ENCODE results near the gene MSMO1.
"Not testable (repeated sequence)": the region's sequence is repeated elsewhere in the genome, so short reads cannot be mapped to it uniquely, and the experiment has no call there.

The MSMO1 gene

GRCh38 chr4:165325732-165326512 lies 1.5 kb upstream of the MSMO1 start:
- peaks cover 9% of the 10 kb centered on the region for H3K36me3 ChIP-seq (ENCODE audit: insufficient read depth, low read depth, low read length)
- no peaks in the 10 kb centered on the region for H3K27me3 ChIP-seq (ENCODE audit: insufficient read depth, low read length)
- peaks cover 20% of the 10 kb centered on the region for H3K4me1 ChIP-seq (ENCODE audit: insufficient read depth, low read length)
- peak overlapping the region; percentile 75; the same call in 1 of the 2 replicates for H3K9ac ChIP-seq (ENCODE audit: low read depth, low read length)
- peak overlapping the region; percentile 49 for H3K27ac ChIP-seq (ENCODE audit: low read length)
- peak overlapping the region; percentile 99; the same call in 1 of the 2 replicates for H3K4me3 ChIP-seq (ENCODE audit: low read length)
- no peaks in the 10 kb centered on the region for H3K9me3 ChIP-seq (ENCODE audit: insufficient read depth, low read depth, low read length)

- H3K27ac ChIP-seq (ENCODE audit: low read length): peak overlapping the region; percentile 95
- H3K27me3 ChIP-seq (ENCODE audit: insufficient read depth, low read length): no peaks in the 10 kb centered on the region
- H3K4me1 ChIP-seq (ENCODE audit: insufficient read depth, low read length): peaks cover 25% of the 10 kb centered on the region
- H3K9ac ChIP-seq (ENCODE audit: low read depth, low read length): peak overlapping the region; percentile 97
- H3K9me3 ChIP-seq (ENCODE audit: insufficient read depth, low read depth, low read length): no peaks in the 10 kb centered on the region
- H3K4me3 ChIP-seq (ENCODE audit: low read length): peak overlapping the region; percentile 99
- peaks cover 18% of the 10 kb centered on the region for H3K36me3 ChIP-seq (ENCODE audit: insufficient read depth, low read depth, low read length)
These were observed 648 bp upstream of the MSMO1 start for GRCh38 chr4:165326831-165327210.

- Histone ChIP-seq H3K4me3 (ENCODE audit: low read length) (peak overlapping the region; percentile 95), H3K4me1 (ENCODE audit: insufficient read depth, low read length) (peaks cover 31% of the 10 kb centered on the region), H3K27ac (ENCODE audit: low read length) (peak overlapping the region; percentile 84), H3K9me3 (ENCODE audit: insufficient read depth, low read depth, low read length) (no peaks in the 10 kb centered on the region), H3K36me3 (ENCODE audit: insufficient read depth, low read depth, low read length) (peaks cover 30% of the 10 kb centered on the region), H3K27me3 (ENCODE audit: insufficient read depth, low read length) (no peaks in the 10 kb centered on the region), H3K9ac (ENCODE audit: low read depth, low read length) (peak overlapping the region; percentile 96)
These were observed 594 bp downstream of the MSMO1 start for GRCh38 chr4:165328101-165328425.

GRCh38 chr4:165328708-165329107 lies 1.2 kb downstream of the MSMO1 start:
- Histone ChIP-seq H3K4me3 (ENCODE audit: low read length) (peak overlapping the region; percentile 95), H3K9ac (ENCODE audit: low read depth, low read length) (peak overlapping the region; percentile 96; the same call in 1 of the 2 replicates), H3K36me3 (ENCODE audit: insufficient read depth, low read depth, low read length) (peaks cover 36% of the 10 kb centered on the region), H3K27ac (ENCODE audit: low read length) (peak overlapping the region; percentile 84), H3K27me3 (ENCODE audit: insufficient read depth, low read length) (no peaks in the 10 kb centered on the region), H3K9me3 (ENCODE audit: insufficient read depth, low read depth, low read length) (no peaks in the 10 kb centered on the region), H3K4me1 (ENCODE audit: insufficient read depth, low read length) (peaks cover 31% of the 10 kb centered on the region)

GRCh38 chr4:165330071-165330470 lies 2.6 kb downstream of the MSMO1 start:
- H3K4me1 ChIP-seq (ENCODE audit: insufficient read depth, low read length): peaks cover 31% of the 10 kb centered on the region
- no peaks in the 10 kb centered on the region for H3K9me3 ChIP-seq (ENCODE audit: insufficient read depth, low read depth, low read length)
- no peaks in the 10 kb centered on the region for H3K27me3 ChIP-seq (ENCODE audit: insufficient read depth, low read length)
- H3K9ac ChIP-seq (ENCODE audit: low read depth, low read length): peak overlapping the region; percentile 96; the same call in 1 of the 2 replicates
- peak overlapping the region; percentile 95 for H3K4me3 ChIP-seq (ENCODE audit: low read length)
- peaks cover 50% of the 10 kb centered on the region for H3K36me3 ChIP-seq (ENCODE audit: insufficient read depth, low read depth, low read length)
- no peak overlapping the region for H3K27ac ChIP-seq (ENCODE audit: low read length)

- peak overlapping the region; percentile 96; the same call in 1 of the 2 replicates for H3K9ac ChIP-seq (ENCODE audit: low read depth, low read length)
- peaks cover 56% of the 10 kb centered on the region for H3K36me3 ChIP-seq (ENCODE audit: insufficient read depth, low read depth, low read length)
- no peak overlapping the region for H3K27ac ChIP-seq (ENCODE audit: low read length)
- H3K4me3 ChIP-seq (ENCODE audit: low read length): peak overlapping the region; percentile 95
- H3K27me3 ChIP-seq (ENCODE audit: insufficient read depth, low read length): no peaks in the 10 kb centered on the region
- peaks cover 29% of the 10 kb centered on the region for H3K4me1 ChIP-seq (ENCODE audit: insufficient read depth, low read length)
- H3K9me3 ChIP-seq (ENCODE audit: insufficient read depth, low read depth, low read length): no peaks in the 10 kb centered on the region
These were observed 3.2 kb downstream of the MSMO1 start for GRCh38 chr4:165330666-165331065.

- H3K27ac ChIP-seq (ENCODE audit: low read length): no peak overlapping the region
- peaks cover 62% of the 10 kb centered on the region for H3K36me3 ChIP-seq (ENCODE audit: insufficient read depth, low read depth, low read length)
- H3K9ac ChIP-seq (ENCODE audit: low read depth, low read length): peak overlapping the region; percentile 96; the same call in 1 of the 2 replicates
- H3K4me3 ChIP-seq (ENCODE audit: low read length): peak overlapping the region; percentile 95
- peaks cover 22% of the 10 kb centered on the region for H3K4me1 ChIP-seq (ENCODE audit: insufficient read depth, low read length)
- H3K9me3 ChIP-seq (ENCODE audit: insufficient read depth, low read depth, low read length): no peaks in the 10 kb centered on the region
- H3K27me3 ChIP-seq (ENCODE audit: insufficient read depth, low read length): no peaks in the 10 kb centered on the region
These were observed 3.9 kb downstream of the MSMO1 start for GRCh38 chr4:165331359-165331758.

GRCh38 chr4:165331823-165332222 lies 4.4 kb downstream of the MSMO1 start:
- Histone ChIP-seq H3K9me3 (ENCODE audit: insufficient read depth, low read depth, low read length) (no peaks in the 10 kb centered on the region), H3K36me3 (ENCODE audit: insufficient read depth, low read depth, low read length) (peaks cover 67% of the 10 kb centered on the region), H3K27me3 (ENCODE audit: insufficient read depth, low read length) (no peaks in the 10 kb centered on the region), H3K4me1 (ENCODE audit: insufficient read depth, low read length) (peaks cover 20% of the 10 kb centered on the region), H3K9ac (ENCODE audit: low read depth, low read length) (peak overlapping the region; percentile 96; the same call in 1 of the 2 replicates), H3K4me3 (ENCODE audit: low read length) (peak overlapping the region; percentile 95), H3K27ac (ENCODE audit: low read length) (no peak overlapping the region)

- Histone ChIP-seq H3K9ac (ENCODE audit: low read depth, low read length) (peak overlapping the region; percentile 96; the same call in 1 of the 2 replicates), H3K9me3 (ENCODE audit: insufficient read depth, low read depth, low read length) (no peaks in the 10 kb centered on the region), H3K36me3 (ENCODE audit: insufficient read depth, low read depth, low read length) (peaks cover 73% of the 10 kb centered on the region), H3K27me3 (ENCODE audit: insufficient read depth, low read length) (no peaks in the 10 kb centered on the region), H3K27ac (ENCODE audit: low read length) (no peak overlapping the region), H3K4me3 (ENCODE audit: low read length) (peak overlapping the region; percentile 95), H3K4me1 (ENCODE audit: insufficient read depth, low read length) (peaks cover 20% of the 10 kb centered on the region)
These were observed 5.0 kb downstream of the MSMO1 start for GRCh38 chr4:165332502-165332901.

GRCh38 chr4:165335163-165335703 lies 7.8 kb downstream of the MSMO1 start:
- Histone ChIP-seq H3K9ac (ENCODE audit: low read depth, low read length) (no peak overlapping the region), H3K27ac (ENCODE audit: low read length) (no peak overlapping the region), H3K9me3 (ENCODE audit: insufficient read depth, low read depth, low read length) (no peaks in the 10 kb centered on the region), H3K4me1 (ENCODE audit: insufficient read depth, low read length) (peaks cover 17% of the 10 kb centered on the region), H3K27me3 (ENCODE audit: insufficient read depth, low read length) (no peaks in the 10 kb centered on the region), H3K4me3 (ENCODE audit: low read length) (no peak overlapping the region), H3K36me3 (ENCODE audit: insufficient read depth, low read depth, low read length) (peaks cover 98% of the 10 kb centered on the region)

GRCh38 chr4:165336743-165337142 lies 9.3 kb downstream of the MSMO1 start:
- no peak overlapping the region for H3K4me3 ChIP-seq (ENCODE audit: low read length)
- H3K4me1 ChIP-seq (ENCODE audit: insufficient read depth, low read length): peaks cover 7% of the 10 kb centered on the region
- no peak overlapping the region for H3K27ac ChIP-seq (ENCODE audit: low read length)
- H3K9me3 ChIP-seq (ENCODE audit: insufficient read depth, low read depth, low read length): no peaks in the 10 kb centered on the region
- no peak overlapping the region for H3K9ac ChIP-seq (ENCODE audit: low read depth, low read length)
- H3K27me3 ChIP-seq (ENCODE audit: insufficient read depth, low read length): no peaks in the 10 kb centered on the region
- peaks cover 98% of the 10 kb centered on the region for H3K36me3 ChIP-seq (ENCODE audit: insufficient read depth, low read depth, low read length)

GRCh38 chr4:165342340-165342739 lies 14.9 kb downstream of the MSMO1 start:
- not testable (repeated sequence) for H3K4me3 ChIP-seq (ENCODE audit: low read length); H3K27ac ChIP-seq (ENCODE audit: low read length); H3K9me3 ChIP-seq (ENCODE audit: insufficient read depth, low read depth, low read length); H3K27me3 ChIP-seq (ENCODE audit: insufficient read depth, low read length); H3K4me1 ChIP-seq (ENCODE audit: insufficient read depth, low read length); H3K9ac ChIP-seq (ENCODE audit: low read depth, low read length)
- H3K36me3 ChIP-seq (ENCODE audit: insufficient read depth, low read depth, low read length): peaks cover 61% of the 10 kb centered on the region

Measured in iPS-20b (cell line).